H54 (cell line): ENCODE measurements around the gene ASIP.
"Not testable (repeated sequence)": the region's sequence is repeated elsewhere in the genome, so short reads cannot be mapped to it uniquely, and the experiment has no call there.

Experiments used
- DNase-seq: peaks from one replicate; pipeline ENCODE4 v3.0.0; 2011; ENCODE audit warnings: low spot score, mixed read lengths; ENCODE audit not compliant: insufficient read length
- FAIRE-seq: peaks from 3 replicates; lab custom pipeline; 2011; peaks lifted over from hg19 to GRCh38; lab: Jason Lieb, UNC
- POLR2A ChIP-seq: IDR thresholded peaks from 2 replicates; pipeline ENCODE4 v1.6.1; 2011; ENCODE audit warnings: low read depth, mild to moderate bottlenecking, low read length

The ASIP gene

DNA sequence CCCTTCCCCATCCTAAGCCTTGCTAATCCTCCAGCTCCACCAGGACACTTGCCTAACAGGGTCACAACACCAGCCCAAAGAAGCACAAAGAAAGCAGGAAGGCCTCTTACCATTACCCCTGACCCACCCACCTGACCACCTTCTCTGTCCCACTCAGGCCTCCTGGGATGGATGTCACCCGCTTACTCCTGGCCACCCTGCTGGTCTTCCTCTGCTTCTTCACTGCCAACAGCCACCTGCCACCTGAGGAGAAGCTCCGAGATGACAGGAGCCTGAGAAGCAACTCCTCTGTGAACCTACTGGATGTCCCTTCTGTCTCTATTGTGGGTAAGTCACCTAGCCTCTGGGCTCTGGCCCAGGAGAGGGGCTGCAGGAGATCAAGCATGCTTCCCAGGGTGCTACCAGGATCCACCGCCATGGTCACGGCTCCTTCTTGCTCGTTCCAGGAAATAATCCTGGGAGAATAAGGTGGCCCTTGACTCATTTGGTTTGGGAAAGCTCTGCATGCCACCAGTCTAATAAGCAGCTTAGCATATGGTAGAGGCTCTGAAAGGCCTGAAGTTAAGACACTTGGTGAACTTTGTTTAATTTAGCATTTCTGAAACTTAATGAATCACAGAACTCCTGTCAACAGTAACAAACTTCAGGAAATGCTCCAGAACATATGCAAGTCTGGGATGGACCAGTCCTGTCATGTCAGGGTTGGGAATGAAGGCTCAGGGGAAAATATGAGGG, 19.2 kb downstream of the ASIP start:
- TF ChIP-seq POLR2A, result no peak
- FAIRE-seq (no peak), DNase-seq (no peak)

DNA sequence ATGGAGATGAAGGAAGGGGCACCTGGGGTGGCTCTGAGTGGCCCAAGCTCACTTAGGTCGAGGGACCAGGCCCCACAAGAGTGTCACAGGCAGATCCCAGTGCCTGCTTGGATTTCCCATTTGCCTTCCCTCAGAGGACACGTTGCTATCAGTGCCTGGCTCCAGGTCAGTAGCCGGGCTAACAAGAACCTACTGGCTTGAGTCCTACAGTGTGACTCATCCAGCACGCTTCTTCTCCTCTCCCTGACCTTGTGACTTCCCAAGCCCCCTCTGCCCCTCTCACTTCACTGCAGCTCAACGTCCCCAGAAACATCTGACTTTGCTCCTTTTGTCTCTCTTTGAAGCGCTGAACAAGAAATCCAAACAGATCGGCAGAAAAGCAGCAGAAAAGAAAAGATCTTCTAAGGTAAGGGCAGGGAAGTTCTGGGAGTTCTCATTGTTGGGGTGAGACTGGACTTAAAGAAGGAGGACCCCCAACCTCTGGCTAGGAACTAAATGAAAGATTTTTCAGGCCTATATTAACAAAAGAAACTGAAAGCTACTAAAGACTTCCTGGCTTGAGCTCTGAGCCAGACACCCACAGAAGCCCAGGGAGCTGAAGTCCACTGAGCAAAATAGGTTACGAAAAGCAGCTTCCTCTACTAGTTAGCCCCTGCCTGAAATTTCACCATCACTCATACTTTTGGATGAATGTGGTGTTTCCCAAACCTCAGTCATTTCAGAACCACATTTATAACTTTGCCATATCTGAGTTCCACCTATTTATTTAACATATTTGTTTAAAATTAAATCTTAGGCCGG, 21.5 kb downstream of the ASIP start:
- no peak for TF ChIP-seq POLR2A
- DNase-seq (no peak), FAIRE-seq (no peak)

DNA sequence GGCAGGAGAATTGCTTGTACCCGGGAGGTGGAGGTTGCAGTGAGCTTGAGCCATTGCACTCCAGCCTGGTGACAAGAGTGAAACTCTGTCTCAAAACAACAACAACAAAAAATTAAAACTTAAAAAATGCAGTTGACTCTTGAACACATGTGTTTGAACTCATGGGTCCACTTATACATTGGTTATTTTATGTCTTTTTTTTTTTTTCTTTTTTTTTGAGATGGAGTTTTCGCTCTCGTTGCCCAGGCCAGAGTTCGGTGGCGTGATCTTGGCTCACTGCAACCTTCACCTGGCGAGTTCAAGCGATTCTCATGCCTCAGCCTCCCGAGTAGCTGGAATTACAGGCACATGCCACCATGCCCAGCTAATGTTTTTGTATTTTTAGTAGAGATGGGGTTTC, 22.2 kb downstream of the ASIP start:
- FAIRE-seq, DNase-seq: not testable (repeated sequence)

DNA sequence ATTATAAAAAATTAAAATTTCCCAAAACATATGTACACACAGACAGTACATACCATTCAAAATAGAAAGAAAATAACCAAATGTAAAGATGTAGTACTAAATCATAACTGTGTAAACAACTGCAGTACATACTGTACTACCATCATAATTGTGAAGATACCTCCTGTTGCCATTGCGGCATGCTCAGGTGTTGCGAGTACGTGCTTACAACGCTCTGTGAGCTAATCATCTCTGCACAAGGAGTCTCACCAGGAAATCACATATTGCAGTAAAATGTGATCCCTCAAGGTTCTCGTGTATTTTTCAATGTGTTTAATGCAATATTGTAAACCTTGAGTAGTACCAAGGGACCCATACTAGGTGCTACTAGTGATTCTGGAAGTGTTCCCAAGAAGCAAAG, 22.9 kb downstream of the ASIP start:
- no peak for TF ChIP-seq POLR2A
- DNase-seq (no peak), FAIRE-seq (no peak)

DNA sequence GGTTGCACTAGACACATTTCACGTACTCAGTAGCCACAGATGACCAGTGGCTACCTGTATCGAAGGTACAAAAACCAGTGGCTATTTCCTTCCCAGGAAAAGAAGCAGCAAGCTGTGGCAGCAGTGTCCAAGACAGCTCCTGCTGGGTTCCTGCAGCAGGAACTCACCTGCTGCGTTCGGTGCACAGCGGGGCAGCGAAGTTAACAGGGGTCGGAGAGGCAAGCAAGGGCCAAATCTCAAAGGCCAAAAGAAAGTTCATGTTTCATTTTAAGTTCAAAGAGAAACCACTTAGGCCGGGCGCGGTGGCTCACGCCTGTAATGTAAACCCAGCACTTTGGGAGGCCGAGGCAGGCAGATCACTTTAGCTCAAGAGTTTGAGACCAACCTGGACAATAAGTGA, 26.9 kb downstream of the ASIP start:
- FAIRE-seq (no peak), DNase-seq (no peak)
- no peak for TF ChIP-seq POLR2A

DNA sequence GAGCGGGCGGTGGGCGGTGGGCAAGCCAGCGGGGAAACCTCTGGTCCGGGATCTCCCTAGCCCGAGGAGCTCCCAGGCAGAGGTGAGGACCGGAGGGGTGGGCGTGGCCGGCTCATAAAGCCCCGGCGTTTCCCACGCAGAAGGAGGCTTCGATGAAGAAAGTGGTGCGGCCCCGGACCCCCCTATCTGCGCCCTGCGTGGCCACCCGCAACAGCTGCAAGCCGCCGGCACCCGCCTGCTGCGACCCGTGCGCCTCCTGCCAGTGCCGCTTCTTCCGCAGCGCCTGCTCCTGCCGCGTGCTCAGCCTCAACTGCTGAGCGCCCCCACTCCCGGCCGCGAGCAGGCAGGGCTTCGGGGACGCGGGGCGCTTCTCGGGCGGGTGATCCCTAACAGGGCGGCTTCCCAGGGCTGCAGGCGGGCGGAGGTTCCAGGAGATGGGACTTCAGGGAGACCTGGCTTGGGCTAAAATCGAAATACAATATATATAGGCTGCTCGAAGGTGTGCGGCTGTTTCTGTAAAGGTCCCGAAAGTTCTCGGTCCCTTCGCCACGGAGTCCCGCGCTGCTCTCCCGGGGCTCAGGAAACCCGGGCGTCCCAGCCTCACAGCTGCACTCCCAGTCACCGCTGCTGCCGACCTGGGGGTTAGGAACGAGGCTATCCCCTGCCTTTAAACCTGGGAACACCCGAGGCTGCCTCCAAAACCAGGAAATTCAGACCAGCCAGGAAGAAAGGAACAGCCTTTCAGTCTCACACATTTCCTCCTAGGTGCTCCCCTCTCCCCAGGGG, 27.8 kb downstream of the ASIP start:
- no peak for DNase-seq
- FAIRE-seq, result no peak
- TF ChIP-seq POLR2A, result no peak

DNA sequence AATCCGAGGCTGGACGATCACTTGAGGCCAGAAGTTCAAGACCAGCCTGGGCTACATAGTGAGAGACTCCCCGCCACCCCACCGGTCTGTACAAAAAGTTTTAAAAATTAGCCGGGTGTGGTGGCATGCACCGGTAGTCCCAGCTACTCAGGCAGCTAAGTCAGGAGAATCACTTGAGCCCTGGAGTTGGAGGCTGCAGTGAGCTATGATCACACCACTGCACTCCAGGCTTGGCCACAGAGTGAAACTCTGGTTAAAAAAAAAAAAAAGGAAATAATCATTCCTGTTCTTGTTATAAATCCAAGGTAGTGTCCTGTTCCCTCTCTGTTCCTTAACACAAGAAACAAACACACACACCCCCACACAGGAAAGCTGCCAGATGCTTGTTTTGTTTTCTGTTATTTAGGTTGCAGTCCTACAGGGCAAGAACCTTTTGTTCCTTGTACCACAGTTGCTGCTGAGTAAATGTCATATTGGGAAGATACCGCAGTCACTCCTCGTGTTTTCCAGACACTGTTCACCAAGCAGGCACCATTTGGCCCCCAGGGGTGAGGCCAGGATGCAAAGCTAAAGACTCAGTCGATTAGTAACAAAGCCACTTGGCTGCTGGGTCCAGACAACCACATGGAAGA, 28.9 kb downstream of the ASIP start:
- DNase-seq (no peak), FAIRE-seq (no peak)
- no peak for TF ChIP-seq POLR2A

DNA sequence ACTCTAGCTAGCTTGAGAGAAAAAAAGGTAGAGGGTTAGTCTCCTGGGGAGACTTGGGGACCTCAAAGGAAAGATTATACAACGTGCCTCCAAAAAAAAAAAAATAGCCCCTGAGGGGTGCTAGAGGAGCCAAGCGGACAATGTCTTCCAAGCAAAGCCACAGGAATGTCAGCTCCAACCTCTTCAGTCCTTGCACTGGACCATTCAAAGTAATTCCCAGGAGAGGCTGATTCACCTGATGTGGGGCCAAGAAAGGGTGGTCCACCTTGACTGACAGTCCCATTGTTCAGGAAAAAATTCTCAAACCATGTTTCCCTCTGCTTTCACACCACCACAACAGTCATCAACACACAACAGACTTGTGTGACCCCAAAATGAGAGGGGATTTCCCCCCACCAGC, 30.7 kb downstream of the ASIP start:
- FAIRE-seq, result no peak
- no peak for DNase-seq
- TF ChIP-seq POLR2A, result no peak

DNA sequence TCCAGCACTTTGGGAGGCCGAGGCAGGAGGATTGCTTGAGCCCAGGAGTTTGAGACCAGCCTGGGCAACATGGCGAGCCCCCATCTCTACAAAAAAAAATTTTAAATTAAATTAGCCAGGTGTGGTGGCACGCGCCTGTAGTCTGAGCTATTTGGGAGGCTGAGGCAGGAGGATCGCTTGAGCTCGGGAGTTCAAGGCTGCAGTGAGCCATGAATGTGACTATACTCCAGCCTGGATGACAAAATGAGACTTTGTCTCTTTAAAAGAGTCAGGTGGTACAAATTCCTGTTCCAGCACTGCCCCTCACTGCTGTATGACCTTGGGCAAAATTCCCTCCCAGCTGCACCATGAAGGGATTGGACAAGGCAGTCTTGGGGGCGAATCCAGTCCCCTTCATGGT, 33.5 kb downstream of the ASIP start:
- no peak for FAIRE-seq
- TF ChIP-seq POLR2A, result no peak

DNA sequence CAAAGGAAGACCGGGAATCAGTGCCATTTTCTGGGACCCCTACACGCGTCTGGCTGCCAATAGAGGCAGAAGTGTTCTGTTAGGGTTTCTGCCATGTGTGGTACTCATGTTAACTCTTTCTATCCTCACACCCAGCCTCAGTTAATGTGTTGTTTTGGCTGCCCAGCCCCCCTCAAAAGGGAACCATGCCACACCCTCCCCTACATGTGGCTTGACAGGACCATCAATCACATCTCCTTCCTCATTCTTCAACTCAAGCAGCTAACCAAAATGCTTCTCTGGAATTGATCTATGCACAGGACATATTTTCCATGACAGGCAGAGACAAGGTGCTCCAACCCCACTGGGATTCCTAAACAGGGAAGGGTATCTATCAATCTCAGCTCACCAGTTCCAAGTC, 40.0 kb downstream of the ASIP start:
- DNase-seq (no peak), FAIRE-seq (no peak)
- no peak for TF ChIP-seq POLR2A

More for the DNA sequence above, 33.5 kb downstream of the ASIP start:
- no peak for DNase-seq

DNA sequence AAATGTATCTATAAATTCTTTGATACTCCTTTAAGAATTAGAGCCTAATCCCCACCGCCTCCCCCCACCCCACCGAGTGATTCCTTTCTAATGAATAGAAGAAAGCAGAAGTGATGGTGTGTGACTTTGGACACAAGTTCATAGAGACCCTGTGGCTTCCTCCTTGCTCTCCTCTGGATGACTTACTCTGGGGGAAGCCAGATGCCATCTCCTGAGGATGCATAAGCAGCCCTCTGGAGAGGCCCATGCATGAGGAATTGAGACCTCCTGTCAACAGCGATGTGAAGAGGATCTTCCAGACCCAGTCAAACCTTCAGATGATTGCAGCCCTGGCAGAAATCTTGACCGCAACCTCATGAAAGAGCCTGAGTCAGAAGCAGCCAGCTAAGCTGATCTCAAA, 40.8 kb downstream of the ASIP start:
- FAIRE-seq (no peak), DNase-seq (no peak)
- TF ChIP-seq POLR2A, result no peak

DNA sequence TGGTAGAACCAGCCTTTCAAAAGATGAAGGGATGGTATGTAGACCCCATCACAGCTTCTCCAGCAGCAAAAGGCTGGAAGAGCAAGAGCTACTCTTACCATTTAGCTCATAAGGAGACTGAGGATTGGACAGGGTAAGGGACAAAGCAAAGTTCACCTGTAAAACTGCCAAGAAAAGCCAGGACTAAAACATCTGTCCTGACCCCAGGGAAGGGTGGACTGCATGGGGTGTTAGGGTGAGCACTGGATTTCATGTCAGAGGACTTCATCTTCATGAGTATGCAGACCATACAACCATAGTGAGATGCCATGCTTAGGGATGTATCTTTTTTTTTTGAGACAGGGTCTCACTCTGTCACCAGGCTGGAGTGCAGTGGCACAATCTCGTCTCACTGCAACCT, 42.6 kb downstream of the ASIP start:
- DNase-seq (no peak), FAIRE-seq (no peak)
- no peak for TF ChIP-seq POLR2A

DNA sequence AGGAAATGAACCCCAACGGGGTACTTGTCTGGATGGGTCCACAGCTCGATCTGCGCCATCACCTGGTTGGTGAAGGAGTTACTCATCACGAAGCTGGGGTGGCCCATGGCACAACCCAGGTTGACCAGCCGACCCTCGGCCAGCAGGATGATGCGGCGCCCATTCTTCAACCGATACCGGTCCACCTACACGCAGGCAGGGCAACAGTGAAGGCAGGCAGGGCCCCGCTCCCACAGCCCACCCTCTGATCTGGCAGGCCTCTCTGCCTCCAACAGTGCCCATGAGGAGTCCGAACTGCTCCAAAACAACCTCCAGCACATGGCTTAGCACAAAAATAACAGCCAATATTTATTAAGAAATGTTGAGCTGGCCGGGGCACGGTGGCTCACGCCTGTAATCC, 44.2 kb downstream of the ASIP start:
- FAIRE-seq (no peak), DNase-seq (no peak)
- TF ChIP-seq POLR2A, result no peak

DNA sequence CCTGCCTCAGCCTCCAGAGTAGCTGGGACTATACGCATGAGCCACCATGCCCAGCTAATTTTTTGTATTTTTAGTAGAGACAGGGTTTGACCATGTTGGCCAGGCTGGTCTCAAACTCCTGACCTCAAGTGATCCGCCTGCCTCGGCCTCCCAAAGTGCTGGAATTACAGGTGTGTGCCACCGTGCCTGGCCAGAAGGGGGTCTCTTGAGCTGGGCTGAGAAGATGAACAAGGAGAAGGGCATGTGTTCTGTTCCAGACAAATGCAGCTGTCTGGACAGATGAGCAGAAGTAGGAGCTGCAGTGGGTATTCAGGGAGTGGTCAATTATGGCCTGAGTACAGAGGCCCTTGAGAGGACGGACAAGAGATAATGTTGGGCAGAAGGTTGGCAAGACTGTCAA, 46.3 kb downstream of the ASIP start:
- not testable (repeated sequence) for DNase-seq, FAIRE-seq
